Stimulated activated CD4-positive, alpha-beta T cell treated with anti-CD3 and anti-CD28 coated beads, Interleukin-1b, Interleukin-23, amount 100 ng/mL, for 48 hours (primary cell): ENCODE results near the gene GBX1.

Experiments
- DNase-seq: peaks from one replicate; pipeline ENCODE4 v3.0.0-alpha.2; 2020

The GBX1 gene

DNA sequence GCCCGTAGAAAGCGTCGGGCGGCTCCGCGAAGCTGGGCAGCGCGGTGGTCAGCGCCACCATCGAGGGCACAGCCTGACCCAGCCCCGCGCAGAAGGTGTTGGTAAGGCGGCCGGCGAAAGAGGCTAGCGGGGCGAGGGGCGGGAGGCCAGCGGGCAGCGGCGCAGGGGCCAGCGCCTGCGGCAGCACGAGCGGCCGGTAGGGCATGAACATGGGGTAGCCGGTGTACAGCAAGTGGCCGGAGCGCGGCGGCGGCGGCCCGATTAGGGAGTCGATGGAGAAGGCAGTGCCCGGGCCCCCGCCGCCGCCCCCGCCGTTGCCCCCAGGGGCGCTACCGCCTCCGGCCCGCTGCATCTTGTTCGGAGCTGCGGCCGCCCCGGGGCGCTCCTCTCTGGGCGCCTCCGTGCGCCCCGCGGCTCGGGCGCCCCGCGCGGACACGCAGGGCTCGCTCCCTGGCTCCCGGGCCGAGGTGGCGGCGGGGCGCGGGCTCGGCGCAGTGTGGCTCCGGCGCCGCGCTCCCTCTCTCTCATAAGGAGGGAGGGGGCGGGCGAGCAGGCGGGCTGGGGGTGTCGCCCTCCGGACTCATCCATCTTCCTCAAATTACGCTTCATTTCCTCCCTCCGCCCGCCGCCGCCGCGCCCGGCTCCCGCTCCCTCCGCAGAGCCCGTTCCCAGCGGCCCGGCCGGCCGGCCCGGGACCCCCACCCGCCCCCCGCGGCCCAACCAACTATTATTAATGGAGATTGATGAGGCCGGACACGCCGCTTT, at the start of gene GBX1:
Gene GBX1, minus strand, starts transcription at position 498 of the 765 bp plus-strand sequence. Its CDS starts 146 bp downstream, at position 352.
- DNase-seq, result no peak

DNA sequence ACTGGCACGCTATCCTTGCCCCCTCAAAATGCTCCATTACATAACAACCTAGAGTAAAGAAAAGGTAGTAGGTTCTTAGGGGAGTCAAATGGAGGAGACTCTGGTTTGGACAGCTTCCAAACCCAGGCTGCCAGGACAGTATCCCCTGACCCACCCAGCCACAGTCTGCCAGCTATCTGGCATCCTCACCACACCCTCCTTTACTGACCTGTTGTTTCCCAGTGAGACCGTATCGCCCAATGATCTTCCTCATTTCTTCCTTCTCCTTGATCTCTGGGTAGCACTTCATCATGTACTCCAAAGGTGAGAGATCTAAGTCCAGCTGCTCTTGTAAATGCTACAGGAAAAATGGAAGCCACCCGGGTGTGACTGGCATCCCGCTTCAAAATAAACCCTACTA, 47.9 kb upstream of the GBX1 start:
- DNase-seq, result no peak

DNA sequence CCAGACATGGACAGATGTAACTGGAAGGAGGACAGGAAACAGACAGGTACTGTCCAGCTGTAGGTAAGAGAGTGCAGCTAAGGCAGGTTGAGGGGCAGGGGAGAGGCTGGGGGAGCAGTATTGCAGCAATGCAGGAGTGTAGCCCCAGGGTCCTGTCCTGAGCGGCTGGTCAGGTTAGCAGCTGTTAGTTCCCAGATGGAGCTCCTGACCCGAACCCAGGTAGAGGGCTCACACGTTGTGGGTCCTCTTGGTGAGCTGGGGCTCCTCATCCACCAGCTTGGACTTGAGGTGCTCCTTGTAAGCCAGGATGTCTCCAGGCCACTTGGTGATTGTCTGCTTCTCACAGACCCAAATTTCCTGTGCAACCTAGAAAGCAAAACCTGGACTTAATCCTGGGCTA, 46.3 kb upstream of the GBX1 start:
- no peak for DNase-seq

DNA sequence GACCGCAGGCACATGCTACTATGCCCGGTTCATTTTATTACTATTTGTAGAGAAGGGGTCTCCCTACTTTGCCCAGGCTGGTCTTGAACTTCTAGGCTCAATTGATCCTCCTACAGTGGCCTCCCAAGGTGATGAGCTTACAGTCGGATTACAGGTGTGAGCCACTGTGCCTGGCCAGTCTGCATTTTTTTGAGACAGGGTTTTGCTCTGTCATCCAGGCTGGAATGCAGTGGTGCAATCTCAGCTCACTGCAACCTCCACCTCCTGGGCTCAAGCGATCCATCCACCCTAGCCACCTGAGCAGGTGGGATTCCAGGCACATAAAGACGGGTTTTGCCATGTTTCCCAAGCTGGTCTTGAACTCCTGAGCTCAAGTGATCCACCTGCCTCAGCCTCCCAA, 45.1 kb upstream of the GBX1 start:
- no peak for DNase-seq

DNA sequence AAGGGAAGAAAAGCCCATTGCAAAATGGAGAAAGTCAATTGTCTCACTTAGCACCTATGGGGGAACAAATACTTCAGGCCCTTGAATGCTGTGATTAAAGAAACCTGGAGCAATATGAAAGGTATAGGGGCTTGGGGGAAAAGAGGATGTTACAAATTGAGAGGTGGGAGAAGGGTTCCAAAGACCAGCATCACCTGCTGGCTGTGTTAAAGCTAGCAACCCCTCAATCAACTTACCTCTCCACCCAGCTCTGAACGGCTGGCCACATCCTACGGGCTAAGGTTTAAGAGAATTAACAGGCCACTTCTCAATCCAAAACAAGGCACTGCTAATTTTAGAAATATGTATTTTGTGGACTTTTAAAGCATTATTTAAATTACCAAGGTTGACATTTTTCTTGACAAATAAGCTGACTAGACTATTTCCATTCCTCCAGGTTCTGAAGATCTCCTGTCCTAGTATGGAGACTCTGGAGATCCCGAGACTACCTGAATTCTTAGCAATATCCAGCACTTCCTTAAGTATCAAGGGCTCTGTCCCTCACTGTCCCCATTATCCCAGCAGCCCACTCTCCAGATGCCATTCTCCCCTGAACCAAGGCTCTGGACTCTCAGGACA, 43.8 kb upstream of the GBX1 start:
- DNase-seq, result no peak

DNA sequence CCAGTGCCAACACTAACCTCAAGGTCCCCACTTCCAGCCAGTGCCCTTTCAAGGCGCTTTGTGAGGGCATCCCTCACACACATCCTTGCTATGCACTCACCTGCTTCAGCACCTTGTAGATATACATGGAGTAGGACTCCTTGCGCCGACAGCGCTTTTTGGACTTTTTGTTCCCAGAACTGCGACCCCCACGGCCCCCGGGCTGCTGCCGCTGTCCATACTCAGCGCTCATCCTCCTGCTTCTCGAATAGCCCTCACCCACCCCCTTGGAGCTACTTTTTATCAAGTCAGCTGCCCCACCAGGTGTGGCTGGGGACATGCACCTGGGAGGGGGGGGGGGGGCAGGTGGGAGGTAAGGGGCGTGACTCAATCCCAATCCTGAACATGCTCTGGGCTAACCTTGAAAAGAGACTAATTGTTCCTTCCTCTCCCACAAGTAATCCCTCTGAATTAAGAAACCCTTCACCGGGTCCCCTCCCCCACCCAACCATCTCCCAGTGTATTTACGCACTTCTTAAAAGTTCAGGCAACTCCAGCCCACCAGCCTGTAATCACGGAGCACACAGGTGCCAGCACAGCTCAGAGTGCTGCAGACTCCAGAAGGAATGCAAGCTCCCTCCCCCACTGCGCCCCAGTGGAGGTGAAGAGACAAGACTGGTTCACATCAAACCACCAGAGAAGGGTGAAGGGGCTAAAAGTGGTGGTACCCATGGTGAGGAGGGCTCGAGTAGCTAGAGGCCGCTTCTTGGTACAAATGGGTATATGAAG, 42.8 kb upstream of the GBX1 start, which contains the start of gene H2BK1:
Gene H2BK1, minus strand, starts transcription at position 402 of the 768 bp plus-strand sequence. Its CDS starts 170 bp downstream, at position 232.
- DNase-seq, result no peak

DNA sequence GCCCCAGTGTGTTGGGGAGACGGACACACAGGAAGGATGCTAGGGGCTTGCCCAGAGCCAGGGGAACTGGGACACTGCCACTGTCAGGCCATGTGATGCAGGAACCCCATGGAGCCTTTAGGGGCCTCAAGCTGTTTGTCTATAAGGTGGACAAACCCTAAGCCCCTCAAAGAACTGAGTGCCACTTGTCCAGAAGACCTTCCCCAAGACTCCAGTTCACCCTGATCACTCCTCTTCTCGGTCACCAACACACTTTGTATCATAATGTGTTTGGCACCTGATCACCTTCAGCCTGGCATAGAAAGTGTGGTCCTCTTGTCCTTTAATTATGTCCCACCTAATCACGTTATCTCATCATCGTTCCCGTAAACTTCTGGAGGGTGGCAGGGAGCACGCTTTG, 42.1 kb upstream of the GBX1 start:
- DNase-seq, result no peak

DNA sequence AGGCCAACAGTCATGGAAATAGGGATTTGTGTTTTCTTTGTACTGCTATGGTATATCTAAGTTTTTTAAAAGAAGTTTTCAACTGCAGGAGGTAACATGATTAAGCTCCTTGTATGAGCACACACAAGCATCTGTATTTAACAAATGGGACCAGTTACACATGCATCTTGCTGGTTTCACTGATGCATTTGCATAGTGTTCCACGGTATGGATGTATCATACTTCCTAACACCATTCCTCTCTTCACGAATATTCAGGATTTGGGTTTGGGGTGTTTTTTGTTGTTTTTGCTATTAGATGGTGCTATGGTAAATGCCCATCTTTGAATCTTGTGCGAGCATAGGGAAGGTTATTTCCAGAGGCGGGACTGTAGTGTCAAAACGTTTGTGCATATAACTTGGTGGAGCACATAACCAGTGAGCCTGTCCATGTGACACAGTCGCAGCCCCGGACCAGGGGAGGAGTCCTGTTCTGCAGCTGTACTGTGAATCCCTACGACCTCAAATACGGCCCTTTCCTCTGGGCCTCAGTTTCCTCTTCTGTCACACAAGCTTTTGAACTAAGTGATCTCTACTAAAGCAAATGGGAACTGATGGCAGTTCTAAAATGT, 40.9 kb upstream of the GBX1 start:
- no peak for DNase-seq

DNA sequence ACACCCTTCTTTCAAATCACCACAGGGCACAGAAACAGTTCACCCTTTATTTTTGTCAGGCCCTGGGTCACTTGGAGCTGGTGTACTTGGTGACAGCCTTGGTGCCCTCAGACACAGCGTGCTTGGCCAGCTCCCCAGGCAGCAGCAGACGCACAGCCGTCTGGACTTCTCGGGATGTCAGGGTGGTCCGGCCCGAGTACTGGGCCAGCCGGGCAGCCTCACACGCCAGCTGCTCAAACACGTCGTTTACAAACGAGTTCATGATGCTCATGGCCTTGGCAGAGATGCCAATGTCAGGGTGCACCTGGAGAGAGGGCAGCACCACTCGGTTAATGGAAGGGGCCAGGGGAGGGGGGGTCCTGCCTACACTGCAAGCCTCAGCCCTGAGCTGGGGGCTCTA, 40.3 kb upstream of the GBX1 start:
- no peak for DNase-seq

DNA sequence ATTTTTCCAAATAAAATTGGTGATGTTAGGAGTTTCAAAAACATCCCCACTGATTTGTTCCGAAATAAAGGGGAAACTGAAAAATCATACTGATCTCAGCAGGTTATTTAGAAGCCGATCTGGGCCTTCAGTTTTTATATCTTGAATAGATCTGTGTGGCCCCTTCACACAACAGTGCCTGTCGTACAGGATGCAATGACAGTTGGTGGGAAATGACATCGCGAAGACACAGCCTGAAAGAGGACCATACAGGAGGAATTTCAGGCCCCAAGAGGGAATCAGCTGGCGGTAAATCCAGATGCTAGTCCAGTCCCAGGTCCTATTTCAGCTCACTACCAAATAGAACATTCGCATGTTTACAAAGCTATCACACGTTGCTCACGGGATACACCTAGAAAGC, 39.8 kb upstream of the GBX1 start:
- no peak for DNase-seq

DNA sequence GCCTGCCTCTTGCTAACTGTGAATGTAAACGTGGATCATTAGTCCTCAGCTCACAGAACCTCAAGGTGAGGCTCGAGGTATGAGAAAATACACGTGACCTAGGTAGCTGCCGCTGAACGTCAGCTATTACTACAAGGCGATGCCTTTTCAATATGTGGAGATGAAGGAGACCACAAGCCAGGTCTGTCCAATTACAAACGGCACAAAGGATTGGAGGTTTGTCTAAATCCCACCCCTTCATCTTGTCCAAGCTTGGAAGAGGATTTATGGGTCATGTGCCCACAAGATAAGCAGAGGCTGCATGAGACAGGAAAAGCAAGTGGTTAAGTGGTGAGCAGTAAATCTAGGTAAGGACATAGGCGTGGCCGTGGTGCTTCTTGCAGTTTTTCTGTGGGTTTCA, 39.4 kb upstream of the GBX1 start:
- DNase-seq, result no peak

DNA sequence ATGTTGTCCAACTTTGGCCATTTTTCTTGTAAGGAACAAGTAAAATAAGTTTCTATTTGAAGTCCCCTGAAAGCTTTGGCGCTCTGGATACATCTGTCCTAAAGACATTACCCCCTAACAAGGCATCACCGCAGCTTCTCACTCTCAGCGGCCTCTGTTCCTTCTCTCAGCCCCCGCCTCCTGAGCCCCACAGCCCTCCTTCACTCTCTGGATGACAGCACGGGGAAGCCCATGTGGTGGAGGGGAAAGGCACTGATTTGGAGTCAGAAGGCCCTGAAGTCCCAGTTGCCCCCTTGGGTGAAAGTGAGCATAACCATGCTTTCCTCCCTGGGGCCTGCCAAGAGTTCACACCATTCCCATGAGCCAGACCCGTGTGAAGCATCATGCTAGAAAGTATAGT, 38.2 kb upstream of the GBX1 start:
- no peak for DNase-seq

DNA sequence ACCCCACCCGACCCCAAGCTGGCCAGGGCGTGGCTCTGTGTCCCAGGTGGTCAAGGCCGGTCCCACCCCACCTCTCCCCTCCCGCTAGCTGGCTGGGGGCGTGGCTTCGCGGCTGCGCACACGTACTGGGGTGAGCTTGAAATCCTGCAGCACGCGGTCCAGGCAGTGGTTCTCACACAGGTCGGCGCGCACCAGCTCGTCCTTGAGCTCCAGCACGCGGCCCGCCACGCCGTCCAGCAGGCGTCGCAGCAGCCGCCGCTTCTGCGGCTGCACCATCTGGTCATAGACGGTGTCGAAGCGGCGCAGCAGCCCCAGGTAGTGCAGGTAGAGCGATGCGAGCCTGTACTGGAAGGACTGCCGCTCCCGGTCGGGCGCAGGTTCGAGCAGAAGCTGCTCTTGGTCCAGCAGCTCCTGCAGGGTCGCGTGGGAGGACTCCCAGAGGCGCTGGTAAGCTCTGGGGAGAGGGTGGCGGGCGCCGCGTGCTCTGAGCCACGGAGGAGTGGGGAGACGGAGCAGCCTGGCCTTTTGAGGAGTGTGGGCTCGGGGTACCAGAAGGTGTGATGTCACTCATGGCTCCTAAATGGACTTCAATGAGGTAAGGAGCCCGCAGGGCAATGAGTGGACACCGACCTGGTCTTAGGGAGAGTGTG, 37.0 kb upstream of the GBX1 start:
- no peak for DNase-seq

DNA sequence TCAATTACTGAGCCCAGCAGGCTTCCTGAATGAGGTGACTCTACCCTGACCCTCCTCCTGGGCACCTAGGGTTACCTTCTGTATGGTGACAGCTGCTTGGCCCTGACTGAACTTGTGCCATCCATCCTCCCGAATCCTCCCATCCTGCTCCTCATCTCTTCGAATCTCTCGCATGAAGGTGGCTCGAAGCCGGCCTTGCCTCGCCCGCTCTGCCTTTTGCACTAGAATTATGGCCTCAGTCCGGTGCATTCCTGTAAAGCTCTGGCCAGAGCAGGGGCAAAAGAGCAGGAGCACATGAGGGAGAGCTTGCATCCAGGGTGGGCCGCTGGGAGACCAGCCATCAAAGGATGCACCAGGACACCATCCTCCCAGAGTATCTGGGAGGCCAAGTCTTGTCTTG, 35.3 kb upstream of the GBX1 start:
- no peak for DNase-seq

DNA sequence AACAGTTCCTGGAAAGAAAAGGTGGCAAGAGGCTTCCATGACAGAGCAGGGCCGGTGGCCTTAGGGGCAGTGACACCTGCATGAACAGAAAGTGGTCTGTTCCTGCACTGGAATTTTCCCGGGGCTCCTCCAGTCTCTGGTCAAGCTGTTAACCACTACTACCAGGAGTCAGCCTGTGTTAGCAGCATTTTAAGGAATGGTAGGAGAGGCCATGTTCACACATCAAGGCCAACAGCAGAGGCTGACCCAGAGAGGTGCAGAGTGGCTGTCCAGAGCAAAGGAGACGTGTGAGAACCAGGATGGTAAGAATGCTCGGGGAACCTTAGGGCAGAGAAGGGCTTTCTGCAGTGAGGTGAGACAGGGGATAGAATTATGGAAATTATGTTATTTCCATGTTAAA, 34.3 kb upstream of the GBX1 start:
- no peak for DNase-seq

DNA sequence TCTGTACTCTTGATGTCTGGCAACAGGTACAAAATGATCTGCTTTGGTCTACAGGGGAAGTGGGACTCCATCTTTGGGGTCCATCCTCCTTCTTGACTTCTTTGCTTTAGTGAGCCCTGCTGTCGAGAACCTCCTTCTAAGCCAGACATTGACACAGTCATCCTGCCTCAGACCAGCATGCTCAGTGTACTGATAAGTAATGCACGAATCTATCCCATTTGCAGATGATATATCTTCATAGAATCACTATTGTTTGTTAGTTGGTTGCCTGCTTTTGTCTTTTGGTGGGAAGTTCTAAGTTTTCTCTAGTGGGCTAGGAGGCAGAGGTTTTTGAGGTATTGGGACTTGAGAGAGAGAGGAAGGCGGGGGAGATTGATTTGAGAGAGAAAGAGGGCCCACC, 33.9 kb upstream of the GBX1 start:
- DNase-seq, result no peak

DNA sequence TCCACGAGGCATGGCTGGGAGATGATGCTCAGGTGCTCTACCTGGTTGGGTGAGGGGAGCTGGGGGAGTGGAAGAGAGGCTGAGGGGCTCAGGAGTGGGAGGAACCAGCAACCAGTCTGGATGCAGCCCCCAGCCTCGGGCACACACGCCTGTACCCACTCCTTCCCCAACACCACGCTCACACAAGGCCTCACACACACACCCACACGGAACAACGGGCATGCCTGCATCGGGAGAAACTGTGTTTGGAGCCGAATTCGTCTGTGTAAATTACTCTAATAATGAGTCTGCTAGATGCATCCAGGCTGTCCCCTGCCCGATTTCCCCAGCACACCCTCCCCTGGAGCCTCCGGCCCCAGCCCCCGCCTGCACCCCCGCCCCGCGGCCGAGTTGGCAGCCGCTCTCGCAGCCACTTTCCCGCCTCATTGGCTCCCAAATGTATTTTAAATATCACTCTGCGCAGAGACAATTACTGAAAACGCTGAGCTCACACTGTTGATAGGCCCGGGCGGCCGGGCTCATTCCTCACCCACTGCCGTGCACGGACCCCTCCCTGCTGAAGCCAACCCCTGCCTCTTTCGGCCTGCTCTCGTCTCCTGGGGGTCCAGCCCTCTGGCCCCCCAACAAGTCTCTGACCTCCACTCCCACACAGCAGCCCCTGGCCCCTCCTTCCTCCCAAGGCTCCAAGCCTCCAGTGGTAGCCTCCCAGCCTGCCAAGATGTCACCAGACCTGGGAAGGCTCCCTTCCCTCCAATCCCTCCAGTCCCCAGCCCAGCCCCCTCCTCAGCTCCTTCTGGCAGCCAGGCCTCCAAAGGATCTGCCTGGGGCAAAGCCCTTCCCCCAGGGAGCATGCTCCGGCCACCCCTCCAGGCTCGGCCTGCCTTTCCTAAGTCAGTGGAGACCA, 31.7 kb upstream of the GBX1 start:
- DNase-seq, result no peak

DNA sequence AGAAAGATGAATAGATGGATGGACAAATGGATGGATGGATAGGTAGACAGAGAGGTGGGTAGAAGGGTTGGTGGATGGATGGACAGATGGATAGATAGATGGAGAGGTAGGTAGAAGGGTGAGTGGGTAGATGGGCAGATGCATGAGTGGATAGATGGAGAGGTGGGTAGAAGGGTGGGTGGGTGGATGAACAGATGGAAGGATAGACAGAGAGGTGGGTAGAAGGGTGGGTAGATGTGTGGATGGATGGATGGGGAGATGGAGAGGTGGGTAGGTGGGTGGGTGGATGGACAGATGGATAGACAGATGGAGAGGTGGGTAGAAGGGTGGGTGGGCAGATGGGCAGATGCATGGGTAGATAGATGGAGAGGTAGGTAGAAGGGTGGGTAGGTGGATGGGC, 30.4 kb upstream of the GBX1 start:
- no peak for DNase-seq

DNA sequence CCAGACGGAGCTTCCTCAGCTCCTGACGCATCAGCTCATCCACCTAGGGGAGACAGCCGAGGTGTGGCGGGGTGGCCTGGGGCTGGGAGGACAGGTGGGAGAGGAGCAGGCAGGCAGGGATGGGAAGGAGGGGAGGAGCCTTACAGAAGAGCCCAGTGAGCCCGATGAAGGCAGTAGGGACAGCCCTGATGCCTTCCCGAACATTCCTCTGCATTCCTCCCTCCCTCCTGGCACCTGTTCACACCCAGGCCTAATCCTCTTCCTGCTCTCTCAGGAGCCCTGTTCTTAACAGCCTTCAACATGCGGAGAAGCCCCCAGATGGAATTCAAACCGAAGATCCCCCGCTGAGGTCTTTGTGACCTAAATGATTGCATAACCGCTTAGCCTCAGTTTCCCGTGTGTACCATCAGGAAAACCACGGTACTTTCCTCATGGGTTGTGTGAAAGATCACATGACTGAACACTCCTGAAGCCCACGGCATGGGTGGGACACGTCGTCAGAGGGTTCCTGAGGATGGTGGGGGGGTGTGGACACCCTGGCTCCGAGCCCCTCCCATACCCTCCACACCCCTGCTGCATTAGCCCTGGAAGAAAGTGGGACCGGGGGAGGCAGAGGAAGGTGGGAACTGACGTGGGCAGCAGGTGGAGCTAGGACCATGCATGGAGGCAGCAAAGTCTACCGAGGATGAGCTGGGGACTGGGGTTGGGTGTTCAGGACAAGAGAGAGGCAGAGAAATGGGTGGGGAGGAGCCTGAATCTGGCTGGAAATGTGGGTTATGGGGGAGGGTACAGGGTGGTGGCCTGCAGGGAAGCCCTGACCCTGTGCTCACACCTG, 28.3 kb upstream of the GBX1 start:
- no peak for DNase-seq

DNA sequence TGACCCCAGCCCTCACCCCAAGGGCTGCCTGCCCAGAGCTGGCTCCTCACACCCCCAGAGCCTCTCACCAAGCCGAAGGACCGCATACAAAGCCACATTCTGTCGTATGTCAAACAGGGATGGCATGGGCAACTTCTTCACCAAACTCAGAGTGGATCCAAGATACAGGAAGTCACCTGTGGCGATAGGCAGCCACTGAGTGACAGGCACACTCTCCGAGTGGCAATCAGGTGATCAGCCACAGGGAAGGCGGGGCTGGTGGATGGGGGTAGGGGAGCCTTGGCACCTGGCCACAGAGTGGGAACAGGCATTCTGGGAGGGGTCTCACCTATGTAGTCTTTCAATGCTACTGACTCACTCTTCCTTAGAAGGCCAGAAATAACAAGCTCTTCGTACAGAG, 26.7 kb upstream of the GBX1 start:
- no peak for DNase-seq
